ENCODE results near the gene PDGFD.

PDGFD gene

DNA sequence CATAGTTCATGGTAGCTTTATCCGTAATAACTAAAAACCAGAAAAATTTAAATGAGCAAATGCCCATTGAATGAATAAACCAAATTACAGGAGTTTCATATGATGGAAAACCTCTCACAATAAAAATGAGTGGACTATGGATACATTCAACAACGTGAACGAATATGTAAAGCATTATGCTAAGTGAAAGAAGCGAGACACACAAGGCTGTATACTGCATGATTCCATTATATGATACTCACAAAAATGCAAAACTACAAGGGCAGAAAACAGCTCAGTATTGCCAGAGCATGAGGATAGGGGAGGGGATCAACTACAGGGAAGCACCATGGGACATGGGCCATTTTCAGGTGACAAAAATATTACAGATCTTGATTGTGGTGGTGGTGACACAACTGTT is 105.3 kb downstream of the PDGFD start:
- H4K20me1 ChIP-seq (ENCODE audit: insufficient read depth), result no peaks in the 10 kb centered on the region
- H3K27ac ChIP-seq, result no peak overlapping the region
- no peaks in the 10 kb centered on the region for H3K4me1 ChIP-seq (ENCODE audit: low read depth, poor library complexity, severe bottlenecking)
- no peaks in the 10 kb centered on the region for H3K36me3 ChIP-seq (ENCODE audit: insufficient read depth)
- no peak overlapping the region for H3K4me2 ChIP-seq
- H3K4me3 ChIP-seq (IDR thresholded peaks at IDR 0.05; ENCODE audit: insufficient read depth, low read depth, low read length), result no peak overlapping the region
- no peak overlapping the region for H3K9ac ChIP-seq
- H3K79me2 ChIP-seq (ENCODE audit: insufficient read depth, low read depth), result no peaks in the 10 kb centered on the region
- H2AFZ ChIP-seq (ENCODE audit: low read depth), result no peak overlapping the region
- H3K27me3 ChIP-seq (ENCODE audit: insufficient read depth, low read depth), result no peaks in the 10 kb centered on the region
- TF ChIP-seq, protein P1, sequence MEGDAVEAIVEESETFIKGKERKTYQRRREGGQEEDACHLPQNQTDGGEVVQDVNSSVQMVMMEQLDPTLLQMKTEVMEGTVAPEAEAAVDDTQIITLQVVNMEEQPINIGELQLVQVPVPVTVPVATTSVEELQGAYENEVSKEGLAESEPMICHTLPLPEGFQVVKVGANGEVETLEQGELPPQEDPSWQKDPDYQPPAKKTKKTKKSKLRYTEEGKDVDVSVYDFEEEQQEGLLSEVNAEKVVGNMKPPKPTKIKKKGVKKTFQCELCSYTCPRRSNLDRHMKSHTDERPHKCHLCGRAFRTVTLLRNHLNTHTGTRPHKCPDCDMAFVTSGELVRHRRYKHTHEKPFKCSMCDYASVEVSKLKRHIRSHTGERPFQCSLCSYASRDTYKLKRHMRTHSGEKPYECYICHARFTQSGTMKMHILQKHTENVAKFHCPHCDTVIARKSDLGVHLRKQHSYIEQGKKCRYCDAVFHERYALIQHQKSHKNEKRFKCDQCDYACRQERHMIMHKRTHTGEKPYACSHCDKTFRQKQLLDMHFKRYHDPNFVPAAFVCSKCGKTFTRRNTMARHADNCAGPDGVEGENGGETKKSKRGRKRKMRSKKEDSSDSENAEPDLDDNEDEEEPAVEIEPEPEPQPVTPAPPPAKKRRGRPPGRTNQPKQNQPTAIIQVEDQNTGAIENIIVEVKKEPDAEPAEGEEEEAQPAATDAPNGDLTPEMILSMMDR (conservative IDR thresholded peaks at IDR 0.05; ENCODE audit: low read depth, low read length), result no peak

DNA sequence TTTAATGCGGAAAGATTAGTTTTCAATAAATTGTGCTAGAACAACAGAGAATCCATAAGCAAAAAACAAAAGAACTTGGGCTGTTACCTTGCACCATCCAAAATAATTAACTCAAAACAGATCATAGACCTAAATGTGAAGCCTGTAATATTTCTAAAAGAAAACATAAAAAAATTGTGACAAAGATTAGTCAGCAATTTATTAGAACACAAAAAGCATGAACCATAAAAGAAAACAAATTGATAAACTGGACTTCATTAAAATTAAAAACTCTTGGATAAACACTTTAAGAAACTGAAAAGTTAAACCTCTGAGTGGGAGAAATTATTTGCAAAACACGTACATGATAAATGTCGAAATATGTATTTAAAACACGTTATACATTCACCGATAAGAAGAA is 106.0 kb downstream of the PDGFD start:
- H3K9ac ChIP-seq, result no peak overlapping the region
- no peaks in the 10 kb centered on the region for H3K27me3 ChIP-seq (ENCODE audit: insufficient read depth, low read depth)
- H2AFZ ChIP-seq (ENCODE audit: low read depth), result no peak overlapping the region
- TF ChIP-seq, protein P1 (conservative IDR thresholded peaks at IDR 0.05; ENCODE audit: low read depth, low read length), result no peak
- H3K79me2 ChIP-seq (ENCODE audit: insufficient read depth, low read depth), result no peaks in the 10 kb centered on the region
- H3K36me3 ChIP-seq (ENCODE audit: insufficient read depth), result no peaks in the 10 kb centered on the region
- no peak overlapping the region for H3K27ac ChIP-seq
- no peak overlapping the region for H3K4me2 ChIP-seq
- H3K4me1 ChIP-seq (ENCODE audit: low read depth, poor library complexity, severe bottlenecking), result no peaks in the 10 kb centered on the region
- H4K20me1 ChIP-seq (ENCODE audit: insufficient read depth), result no peaks in the 10 kb centered on the region
- no peak overlapping the region for H3K4me3 ChIP-seq (IDR thresholded peaks at IDR 0.05; ENCODE audit: insufficient read depth, low read depth, low read length)

DNA sequence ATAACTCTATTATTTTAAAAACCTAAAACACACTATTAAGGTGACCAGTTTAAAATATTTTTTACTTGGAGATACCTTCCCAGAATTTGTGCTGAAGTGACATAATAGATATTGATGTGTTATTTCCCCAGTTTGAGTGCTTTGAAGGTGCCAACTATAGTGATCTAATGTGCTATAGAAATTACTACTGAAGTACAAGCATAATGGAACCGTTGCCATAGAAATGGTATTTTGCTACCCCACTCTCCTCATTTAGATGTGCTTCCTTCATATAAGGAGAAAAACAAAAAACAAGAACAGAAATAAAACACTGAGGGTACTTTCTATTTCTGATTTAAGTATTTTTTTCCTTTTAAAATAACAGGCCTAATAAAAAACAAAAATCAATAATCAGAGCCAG is 108.4 kb downstream of the PDGFD start:
- no peak overlapping the region for H3K9ac ChIP-seq
- no peak overlapping the region for H3K4me2 ChIP-seq
- TF ChIP-seq, protein P1 (conservative IDR thresholded peaks at IDR 0.05; ENCODE audit: low read depth, low read length), result no peak
- no peaks in the 10 kb centered on the region for H3K27me3 ChIP-seq (ENCODE audit: insufficient read depth, low read depth)
- H3K36me3 ChIP-seq (ENCODE audit: insufficient read depth), result no peaks in the 10 kb centered on the region
- H3K4me3 ChIP-seq (IDR thresholded peaks at IDR 0.05; ENCODE audit: insufficient read depth, low read depth, low read length), result no peak overlapping the region
- H3K27ac ChIP-seq, result no peak overlapping the region
- H3K79me2 ChIP-seq (ENCODE audit: insufficient read depth, low read depth), result no peaks in the 10 kb centered on the region
- H4K20me1 ChIP-seq (ENCODE audit: insufficient read depth), result no peaks in the 10 kb centered on the region
- no peaks in the 10 kb centered on the region for H3K4me1 ChIP-seq (ENCODE audit: low read depth, poor library complexity, severe bottlenecking)
- H2AFZ ChIP-seq (ENCODE audit: low read depth), result no peak overlapping the region

DNA sequence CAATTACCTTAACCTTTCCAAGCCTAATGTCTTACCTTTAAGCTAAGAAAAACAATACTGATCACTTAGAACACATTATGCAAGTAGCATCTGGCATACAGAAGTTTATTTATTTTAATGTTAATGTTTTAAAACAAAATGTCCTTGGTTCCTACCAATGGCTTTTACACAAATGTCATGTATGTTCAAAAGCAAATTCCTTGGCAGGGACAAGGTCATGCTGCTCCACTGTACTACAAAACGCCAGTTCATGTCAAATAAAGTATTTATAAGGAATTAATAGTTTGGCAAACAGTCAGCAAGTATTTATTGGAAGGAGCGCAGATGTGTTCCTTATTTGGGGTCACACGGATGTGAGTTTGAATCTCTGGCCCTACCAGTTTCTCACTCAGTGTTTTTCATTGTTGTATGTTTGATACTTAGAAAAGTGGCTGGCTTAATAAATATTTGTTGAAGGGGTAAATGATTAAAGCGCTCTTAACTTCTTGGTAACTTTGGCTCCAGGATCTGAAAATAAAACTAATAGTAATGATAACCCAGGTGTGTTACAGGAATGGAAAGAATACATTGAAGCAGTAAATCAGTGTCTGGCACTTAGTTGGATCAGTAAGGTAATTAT is 108.9 kb downstream of the PDGFD start:
- TF ChIP-seq, protein P1 (conservative IDR thresholded peaks at IDR 0.05; ENCODE audit: low read depth, low read length), result no peak
- H3K27ac ChIP-seq, result no peak overlapping the region

More for the DNA sequence above, 108.9 kb downstream of the PDGFD start:
- H4K20me1 ChIP-seq (ENCODE audit: insufficient read depth), result no peaks in the 10 kb centered on the region
- no peaks in the 10 kb centered on the region for H3K36me3 ChIP-seq (ENCODE audit: insufficient read depth)
- no peak overlapping the region for H3K4me2 ChIP-seq
- H3K79me2 ChIP-seq (ENCODE audit: insufficient read depth, low read depth), result no peaks in the 10 kb centered on the region
- H3K27me3 ChIP-seq (ENCODE audit: insufficient read depth, low read depth), result no peaks in the 10 kb centered on the region
- no peak overlapping the region for H3K9ac ChIP-seq
- H2AFZ ChIP-seq (ENCODE audit: low read depth), result no peak overlapping the region
- no peak overlapping the region for H3K4me3 ChIP-seq (IDR thresholded peaks at IDR 0.05; ENCODE audit: insufficient read depth, low read depth, low read length)
- H3K4me1 ChIP-seq (ENCODE audit: low read depth, poor library complexity, severe bottlenecking), result no peaks in the 10 kb centered on the region
